Cardiac muscle cell (in vitro differentiated cells and primary cell): Measurements from ENCODE around the gene ALKBH4. TPM values are rescaled to one million over a fixed set of nuclear protein-coding genes. Genes with fewer than 3 reads are reported as not detected.

Experiments used
- DNase-seq, 2 donors: peaks; one replicate each; pipeline versions ENCODE4 v3.0.0 to v3.0.0-alpha.2; 2010 to 2017; ENCODE audit warnings: low read depth in 1 of 2, low spot score in 1 of 2
- H3K27ac ChIP-seq: fragments of 200-600 bp; sonication (generic); 2 replicates; pipeline ENCODE4 v1.5.1; 2016
- H3K27me3 ChIP-seq: fragments of 200-600 bp; sonication (generic); 2 replicates; pipeline ENCODE4 v1.6.0; 2016; ENCODE audit warnings: control low read depth
- H3K36me3 ChIP-seq: fragments of 200-600 bp; sonication (generic); 2 replicates; pipeline ENCODE4 v1.5.1; 2016; ENCODE audit warnings: control low read depth
- H3K4me1 ChIP-seq: fragments of 200-600 bp; sonication (generic); 2 replicates; pipeline ENCODE4 v1.8.1; 2017; ENCODE audit warnings: low read depth, mild to moderate bottlenecking, mixed run types
- H3K4me3 ChIP-seq: fragments of 200-600 bp; sonication (generic); 2 replicates; pipeline ENCODE4 v1.5.1; 2016; ENCODE audit warnings: mild to moderate bottlenecking
- H3K9me3 ChIP-seq: fragments of 200-600 bp; sonication (generic); 2 replicates; pipeline ENCODE4 v1.5.1; 2017; ENCODE audit warnings: low read depth, mild to moderate bottlenecking, control low read depth
- polyA plus RNA-seq: library from polyadenylated mRNA; unstranded; fragments of >200 nt; fragmentation: Nextera tagmentation; extraction: Ambion mirVana; gene quantifications from 2 replicates; pipeline ENCODE4 v1.2.1, GENCODE V29; 2016
- total RNA-seq: library from RNA; depleted of rRNA; stranded (reverse); fragments of >200 nt; gene quantifications from 2 replicates; pipeline ENCODE4 v1.2.3, GENCODE V29; 2016
- TF ChIP-seq, protein P1 (sequence below): IDR thresholded peaks from 2 replicates; pipeline ENCODE4 v1.5.1; 2012; ENCODE audit warnings: low read depth, mild to moderate bottlenecking, low read length

ALKBH4 gene
- total and polyA plus RNA-seq, 2 experiments from 2014 or later, result 26.7 to 31.8 TPM

GRCh38 chr7:102429141-102429899 lies 35.3 kb downstream of the ALKBH4 start:
- Histone ChIP-seq H3K4me1 (peaks cover 4% of the 10 kb centered on the region), H3K4me3 (no peak overlapping the region), H3K9me3 (no peaks in the 10 kb centered on the region), H3K27ac (peak overlapping the region; percentile 28), H3K36me3 (peaks cover 9% of the 10 kb centered on the region), H3K27me3 (no peaks in the 10 kb centered on the region)
- DNase-seq, result no peak
- TF ChIP-seq, protein P1, sequence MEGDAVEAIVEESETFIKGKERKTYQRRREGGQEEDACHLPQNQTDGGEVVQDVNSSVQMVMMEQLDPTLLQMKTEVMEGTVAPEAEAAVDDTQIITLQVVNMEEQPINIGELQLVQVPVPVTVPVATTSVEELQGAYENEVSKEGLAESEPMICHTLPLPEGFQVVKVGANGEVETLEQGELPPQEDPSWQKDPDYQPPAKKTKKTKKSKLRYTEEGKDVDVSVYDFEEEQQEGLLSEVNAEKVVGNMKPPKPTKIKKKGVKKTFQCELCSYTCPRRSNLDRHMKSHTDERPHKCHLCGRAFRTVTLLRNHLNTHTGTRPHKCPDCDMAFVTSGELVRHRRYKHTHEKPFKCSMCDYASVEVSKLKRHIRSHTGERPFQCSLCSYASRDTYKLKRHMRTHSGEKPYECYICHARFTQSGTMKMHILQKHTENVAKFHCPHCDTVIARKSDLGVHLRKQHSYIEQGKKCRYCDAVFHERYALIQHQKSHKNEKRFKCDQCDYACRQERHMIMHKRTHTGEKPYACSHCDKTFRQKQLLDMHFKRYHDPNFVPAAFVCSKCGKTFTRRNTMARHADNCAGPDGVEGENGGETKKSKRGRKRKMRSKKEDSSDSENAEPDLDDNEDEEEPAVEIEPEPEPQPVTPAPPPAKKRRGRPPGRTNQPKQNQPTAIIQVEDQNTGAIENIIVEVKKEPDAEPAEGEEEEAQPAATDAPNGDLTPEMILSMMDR, result no peak

DNA sequence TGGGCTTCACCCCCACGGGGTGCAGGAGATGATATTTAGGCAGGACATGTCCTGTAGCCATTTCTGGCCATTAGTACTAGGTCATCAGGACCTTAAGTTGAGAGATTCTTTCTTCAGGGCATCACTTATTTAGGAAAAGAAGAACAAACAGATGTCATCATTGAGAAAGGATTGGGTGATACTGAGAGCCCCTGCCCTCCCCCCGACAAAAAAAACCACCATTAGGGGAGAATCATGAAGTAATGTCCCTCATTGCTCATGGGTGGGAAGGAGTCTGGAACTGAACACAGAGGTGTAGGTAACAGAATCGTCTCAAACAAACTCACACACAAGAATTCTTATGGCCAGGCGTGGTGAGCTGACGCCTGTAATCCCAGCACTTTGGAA lies 37.7 kb downstream of the ALKBH4 start:
- TF ChIP-seq, protein P1, result no peak
- no peak for DNase-seq

GRCh38 chr7:102426268-102427018 lies 38.2 kb downstream of the ALKBH4 start:
- no peak overlapping the region for H3K4me3 ChIP-seq
- H3K27me3 ChIP-seq, result no peaks in the 10 kb centered on the region
- no peaks in the 10 kb centered on the region for H3K4me1 ChIP-seq
- TF ChIP-seq, protein P1, result no peak
- DNase-seq, result no peak
- H3K36me3 ChIP-seq, result peaks cover 14% of the 10 kb centered on the region
- no peak overlapping the region for H3K27ac ChIP-seq
- no peaks in the 10 kb centered on the region for H3K9me3 ChIP-seq

More for the DNA sequence above, 37.7 kb downstream of the ALKBH4 start:
- H3K9me3 ChIP-seq, result no peaks in the 10 kb centered on the region
- H3K4me3 ChIP-seq, result no peak overlapping the region
- H3K36me3 ChIP-seq, result peaks cover 14% of the 10 kb centered on the region
- H3K27me3 ChIP-seq, result no peaks in the 10 kb centered on the region
- H3K27ac ChIP-seq, result no peak overlapping the region
- H3K4me1 ChIP-seq, result no peaks in the 10 kb centered on the region

- no peaks in the 10 kb centered on the region for H3K4me1 ChIP-seq
- DNase-seq, result no peak
- H3K27ac ChIP-seq, result no peak overlapping the region
- H3K27me3 ChIP-seq, result no peaks in the 10 kb centered on the region
- H3K9me3 ChIP-seq, result no peaks in the 10 kb centered on the region
- TF ChIP-seq, protein P1, result no peak
- peaks cover 14% of the 10 kb centered on the region for H3K36me3 ChIP-seq
- H3K4me3 ChIP-seq, result no peak overlapping the region
Observed at GRCh38 chr7:102425639-102426267, 38.9 kb downstream of the ALKBH4 start.

- no peak overlapping the region for H3K27ac ChIP-seq
- no peaks in the 10 kb centered on the region for H3K4me1 ChIP-seq
- no peaks in the 10 kb centered on the region for H3K27me3 ChIP-seq
- TF ChIP-seq, protein P1, result no peak
- peaks cover 14% of the 10 kb centered on the region for H3K36me3 ChIP-seq
- no peaks in the 10 kb centered on the region for H3K9me3 ChIP-seq
- H3K4me3 ChIP-seq, result no peak overlapping the region
- no peak for DNase-seq
Observed at GRCh38 chr7:102424787-102425218, 39.9 kb downstream of the ALKBH4 start.
